Measurements from ENCODE around the gene EP400. TPM values are rescaled to one million over a fixed set of nuclear protein-coding genes. Genes with fewer than 3 reads are reported as not detected.

EP400 gene
- total and polyA plus RNA-seq, 9 of the 15 experiments (the other 6 are each of a cell fraction or from before 2014, with no cell fraction given) = 4.5 to 58.0 (median 7.0) TPM

- TF ChIP-seq RBM17 (IDR thresholded peaks at IDR 0.05; ENCODE audit: borderline replicate concordance, low read depth, low read length) = no peak
- TF ChIP-seq ZBTB26 (CRISPR knock-in tag; IDR thresholded peaks at IDR 0.05) = no peak
- no peak for TF ChIP-seq RBM39 (optimal IDR thresholded peaks at IDR 0.05; ENCODE audit: low read depth, low read length)
- TF ChIP-seq DLX4 (CRISPR knock-in tag; IDR thresholded peaks at IDR 0.05) = no peak
- TF ChIP-seq ZNF197 (CRISPR knock-in tag; IDR thresholded peaks at IDR 0.05; ENCODE audit: low read depth) = no peak
- TF ChIP-seq SNRNP70 (optimal IDR thresholded peaks at IDR 0.05; ENCODE audit: low read depth, low read length) = no peak
- TF ChIP-seq HES1 (IDR thresholded peaks at IDR 0.05; ENCODE audit: low read depth) = no peak
- TF ChIP-seq CCNT2 (IDR thresholded peaks at IDR 0.05; ENCODE audit: borderline replicate concordance, extremely low read depth, insufficient read length, low read depth, low read length) = no peak
- no peak for TF ChIP-seq ZNF3 (CRISPR knock-in tag; IDR thresholded peaks at IDR 0.05)
- no peak for TF ChIP-seq CBX1 (IDR thresholded peaks at IDR 0.05; ENCODE audit: low read depth)
Measured at GRCh38 chr12:132049876-132050275, 100.1 kb downstream of the EP400 start (continued).
